HCT116 (cell line): ENCODE measurements around the gene ZNF30. TPM values are rescaled to one million over a fixed set of nuclear protein-coding genes. Genes with fewer than 3 reads are reported as not detected.

ENCODE experiments used
- ATAC-seq: fragments of 200-7000 bp; cut with Tn5 transposase; 2 replicates; pipeline ENCODE4 v1.9.1; 2020; ENCODE audit warnings: mild to moderate bottlenecking, moderate library complexity
- BruUV-seq: library from RNA; stranded (reverse); fragments of 400-500 nt; replicated peaks from 2 replicates; lab custom pipeline; 2021; lab: Mats Ljungman, UMichigan
- CTCF ChIA-PET: fragments of 300-600 bp; sonication (Branson Sonifier 250); formaldehyde crosslinking; loops from one replicate; lab custom pipeline; 2021; ENCODE audit warnings: antibody characterized with exemption; lab: Charles Lee
- POLR2A ChIA-PET: fragments of 300-600, 350-600 bp; sonication (Branson Sonifier 250); formaldehyde crosslinking; loops from one replicate; lab custom pipeline; 2021; ENCODE audit warnings: antibody characterized with exemption; lab: Charles Lee
- RAD21 ChIA-PET, 2 experiments: fragments of 300-600 bp; sonication (Branson Sonifier 250); formaldehyde crosslinking; loops; one replicate each; lab custom pipeline; 2023; ENCODE audit warnings: low total read pairs in 2 of 2; ENCODE audit not compliant: uncharacterized antibody in 2 of 2, unreplicated experiment in 2 of 2, low non-redundant PET in 1 of 2; lab: Charles Lee
- DNase-seq: peaks from one replicate; pipeline ENCODE4 v3.0.0-alpha.2; 2010; ENCODE audit warnings: low read depth, low spot score
- H2AFZ ChIP-seq: fragments of 200-600 bp; shearing (Covaris generic), sonication (generic); 2 replicates; pipeline ENCODE4 v1.6.1; 2017; ENCODE audit warnings: low read depth, mixed run types, mixed read lengths, antibody characterized with exemption, low read length; ENCODE audit not compliant: poor library complexity, severe bottlenecking
- H3K27ac ChIP-seq: 2 replicates; pipeline ENCODE4 v1.5.1; 2012; ENCODE audit warnings: low read depth, low read length
- H3K27me3 ChIP-seq: fragments of 200-600 bp; sonication (generic); 2 replicates; pipeline ENCODE4 v1.6.1; 2016; ENCODE audit warnings: mixed run types, low read length, mixed read lengths; ENCODE audit not compliant: insufficient read depth
- H3K36me3 ChIP-seq, 2 experiments: fragments of 200-500 bp in 1 of 2; fragments of 200-600 bp in 1 of 2; sonication (Bioruptor generic) in 1 of 2; sonication (generic) in 1 of 2; 2 replicates each; pipeline versions ENCODE4 v1.5.1 to v1.6.1; 2014 to 2016; ENCODE audit warnings: low read length in 2 of 2, inconsistent platforms in 1 of 2, mixed read lengths in 1 of 2, mixed run types in 1 of 2; ENCODE audit not compliant: insufficient read depth in 2 of 2, control insufficient read depth in 1 of 2
- H3K4me1 ChIP-seq, 2 experiments: fragments of 200-600 bp in 1 of 2; sonication (generic) in 1 of 2; 2 replicates each; pipeline versions ENCODE4 v1.5.1 to v1.6.1; 2012 to 2017; ENCODE audit warnings: low read length in 2 of 2, inconsistent platforms in 1 of 2, mild to moderate bottlenecking in 1 of 2, mixed read lengths in 1 of 2, mixed run types in 1 of 2, moderate library complexity in 1 of 2; ENCODE audit not compliant: insufficient read depth in 2 of 2, control insufficient read depth in 1 of 2
- H3K4me2 ChIP-seq: fragments of 200-600 bp; sonication (generic); 2 replicates; pipeline ENCODE4 v1.6.1; 2017; ENCODE audit warnings: mixed run types, low read length, mixed read lengths
- H3K4me3 ChIP-seq, 2 experiments: fragments of 200-600 bp in 1 of 2; sonication (generic) in 1 of 2; replicated peaks in 1 of 2; 2 replicates each; pipeline ENCODE4 v1.5.1; 2011 to 2016; ENCODE audit warnings: low read length in 2 of 2, control low read depth in 1 of 2, low read depth in 1 of 2, mild to moderate bottlenecking in 1 of 2, mixed read lengths in 1 of 2, mixed run types in 1 of 2
- H3K79me2 ChIP-seq: fragments of 200-600 bp; sonication (generic); 2 replicates; pipeline ENCODE4 v1.6.1; 2017; ENCODE audit warnings: mild to moderate bottlenecking, mixed run types, low read length, moderate library complexity, mixed read lengths; ENCODE audit not compliant: insufficient read depth
- H3K9ac ChIP-seq: fragments of 200-600 bp; sonication (generic); 2 replicates; pipeline ENCODE4 v1.6.1; 2016; ENCODE audit warnings: low read length, mixed read lengths
- H3K9me2 ChIP-seq: fragments of 200-600 bp; sonication (generic), shearing (Covaris generic); 2 replicates; pipeline ENCODE4 v1.6.1; 2017; ENCODE audit warnings: mixed run types, mild to moderate bottlenecking, moderate library complexity; ENCODE audit not compliant: insufficient read depth
- H3K9me3 ChIP-seq, 2 experiments: fragments of 200-500 bp in 1 of 2; fragments of 200-600 bp in 1 of 2; sonication (Bioruptor generic) in 1 of 2; sonication (generic) in 1 of 2; 2 replicates each; pipeline ENCODE4 v1.6.1; 2014 to 2017; ENCODE audit warnings: low read length in 2 of 2, mixed read lengths in 2 of 2, inconsistent platforms in 1 of 2, low read depth in 1 of 2, mild to moderate bottlenecking in 1 of 2, mixed run types in 1 of 2, moderate library complexity in 1 of 2; ENCODE audit not compliant: control insufficient read depth in 1 of 2, insufficient read depth in 1 of 2
- H4K20me1 ChIP-seq: fragments of 200-600 bp; sonication (generic), shearing (Covaris generic); 2 replicates; pipeline ENCODE4 v1.6.1; 2017; ENCODE audit warnings: mixed run types, mild to moderate bottlenecking, moderate library complexity; ENCODE audit not compliant: insufficient read depth
- CBX3 ChIP-seq: IDR thresholded peaks from 2 replicates; pipeline ENCODE4 v1.6.1; 2012; ENCODE audit warnings: low read depth
- EZH2 ChIP-seq: fragments of 200-600 bp; sonication (generic); IDR thresholded peaks from 2 replicates; pipeline ENCODE4 v1.6.1; 2017; ENCODE audit warnings: antibody characterized with exemption, mixed run types
- EZH2phosphoT487 ChIP-seq: fragments of 200-600 bp; IDR thresholded peaks from 2 replicates; pipeline ENCODE4 v1.6.1; 2018; ENCODE audit warnings: antibody characterized with exemption, borderline replicate concordance
- FOSL1 ChIP-seq: IDR thresholded peaks from 2 replicates; pipeline ENCODE4 v1.6.1; 2012; ENCODE audit warnings: low read depth
- MAX ChIP-seq: IDR thresholded peaks from 2 replicates; pipeline ENCODE4 v1.6.1; 2012
- POLR2A ChIP-seq: IDR thresholded peaks from 2 replicates; pipeline ENCODE4 v1.7.0; 2011; ENCODE audit warnings: borderline replicate concordance; ENCODE audit not compliant: insufficient read depth, insufficient read length; ENCODE audit errors: extremely low read depth
- RAD21 ChIP-seq: IDR thresholded peaks from 2 replicates; pipeline ENCODE4 v1.6.1; 2012; ENCODE audit warnings: low read depth, mild to moderate bottlenecking
- SRF ChIP-seq: IDR thresholded peaks from 2 replicates; pipeline ENCODE4 v1.6.1; 2012; ENCODE audit warnings: low read depth
- TCF7L2 ChIP-seq: IDR thresholded peaks from 2 replicates; pipeline ENCODE4 v1.7.0; 2011; ENCODE audit warnings: borderline replicate concordance, inconsistent platforms; ENCODE audit not compliant: insufficient read depth, insufficient read length; ENCODE audit errors: extremely low read depth
- YY1 ChIP-seq: IDR thresholded peaks from 2 replicates; pipeline ENCODE4 v1.6.1; 2011; ENCODE audit warnings: low read length, low read depth, moderate library complexity, mild to moderate bottlenecking; ENCODE audit not compliant: insufficient replicate concordance; ENCODE audit errors: extremely low read depth
- ZBTB33 ChIP-seq: IDR thresholded peaks from 2 replicates; pipeline ENCODE4 v1.6.1; 2011; ENCODE audit warnings: mild to moderate bottlenecking, low read length, moderate library complexity; ENCODE audit not compliant: insufficient replicate concordance; ENCODE audit errors: extremely low read depth
- ZFX ChIP-seq: fragments of 450-650 bp; IDR thresholded peaks from 2 replicates; pipeline ENCODE4 v1.6.1; 2017
- intact Hi-C: fragments of 100-400 bp; cut with micrococcal nuclease; formaldehyde crosslinking; loops from 2 replicates; pipeline ENCODE4 v1.10.0; 2022
- total RNA-seq: library from RNA; stranded (reverse); gene quantifications from one replicate; pipeline ENCODE4 v1.2.1, GENCODE V29; 2021; ENCODE audit not compliant: unreplicated experiment

The ZNF30 gene
- total RNA-seq, 1 experiment from 2014 or later: 4.1 TPM

- Histone ChIP-seq H3K36me3 (peaks cover 0 to 6% of the 10 kb centered on the region in 2 experiments; a peak in 2 of 4 replicates), H3K9ac (no peak overlapping the region), H3K27ac (no peak overlapping the region), H3K9me2 (no peaks in the 10 kb centered on the region), H3K4me2 (no peak overlapping the region), H3K27me3 (no peaks in the 10 kb centered on the region), H3K4me1 (no peaks in the 10 kb centered on the region), H3K4me3 (no peak overlapping the region), H3K79me2 (no peaks in the 10 kb centered on the region), H3K9me3 (no peaks in the 10 kb centered on the region), H4K20me1 (no peaks in the 10 kb centered on the region), H2AFZ (no peak overlapping the region)
- BruUV-seq: no TSS peak
- TF ChIP-seq CBX3: no peak
- TF ChIP-seq RAD21: no peak
- no peak for TF ChIP-seq YY1
- TF ChIP-seq ZBTB33: no peak
- TF ChIP-seq ZFX: no peak
- no peak for TF ChIP-seq SRF
- TF ChIP-seq POLR2A: no peak
- TF ChIP-seq FOSL1: no peak
- TF ChIP-seq MAX: no peak
- CTCF ChIA-PET: no interaction called here
- ATAC-seq (no peak), DNase-seq (no peak)
- intact Hi-C loops: no loop called here
- RAD21 ChIA-PET: no interaction called here
- POLR2A ChIA-PET: no interaction called here
These were observed 9.5 kb downstream of the ZNF30 start for GRCh38 chr19:34936184-34936583.

- Histone ChIP-seq H3K79me2 (no peaks in the 10 kb centered on the region), H2AFZ (no peak overlapping the region), H3K27me3 (no peaks in the 10 kb centered on the region), H3K4me3 (no peak overlapping the region), H3K36me3 (peaks cover 0 to 2% of the 10 kb centered on the region in 2 experiments; a peak in 2 of 4 replicates), H3K27ac (no peak overlapping the region), H3K4me2 (no peak overlapping the region), H4K20me1 (no peaks in the 10 kb centered on the region), H3K9me3 (peaks cover 7 to 18% of the 10 kb centered on the region in 2 experiments; a peak in 3 of 4 replicates), H3K9ac (no peak overlapping the region), H3K9me2 (no peaks in the 10 kb centered on the region), H3K4me1 (no peaks in the 10 kb centered on the region)
- CTCF ChIA-PET: no interaction called here
- no peak for TF ChIP-seq TCF7L2
- TF ChIP-seq EZH2phosphoT487: no peak
- TF ChIP-seq ZBTB33: no peak
- TF ChIP-seq EZH2: no peak
- BruUV-seq: no TSS peak
- POLR2A ChIA-PET: no interaction called here
- ATAC-seq (no peak), DNase-seq (no peak)
- RAD21 ChIA-PET: no interaction called here
- intact Hi-C loops: no loop called here
These were observed 12.2 kb downstream of the ZNF30 start for GRCh38 chr19:34938886-34939285.
